Epithelial cell of esophagus (primary cell): Measurements from ENCODE around the gene EFCAB10.

Experiments used
- DNase-seq: peaks from one replicate; pipeline ENCODE4 v3.0.0; 2010; ENCODE audit warnings: low read depth
- H3K4me3 ChIP-seq: 2 replicates; pipeline ENCODE4 v1.5.1; 2011; ENCODE audit warnings: mild to moderate bottlenecking, low read length, control low read depth
- TF ChIP-seq, protein P1 (sequence below): IDR thresholded peaks from 2 replicates; pipeline ENCODE4 v1.5.1; 2011; ENCODE audit warnings: low read depth, mild to moderate bottlenecking, low read length, control low read depth, inconsistent platforms; ENCODE audit not compliant: insufficient read depth; ENCODE audit errors: missing control alignments

Gene EFCAB10

DNA sequence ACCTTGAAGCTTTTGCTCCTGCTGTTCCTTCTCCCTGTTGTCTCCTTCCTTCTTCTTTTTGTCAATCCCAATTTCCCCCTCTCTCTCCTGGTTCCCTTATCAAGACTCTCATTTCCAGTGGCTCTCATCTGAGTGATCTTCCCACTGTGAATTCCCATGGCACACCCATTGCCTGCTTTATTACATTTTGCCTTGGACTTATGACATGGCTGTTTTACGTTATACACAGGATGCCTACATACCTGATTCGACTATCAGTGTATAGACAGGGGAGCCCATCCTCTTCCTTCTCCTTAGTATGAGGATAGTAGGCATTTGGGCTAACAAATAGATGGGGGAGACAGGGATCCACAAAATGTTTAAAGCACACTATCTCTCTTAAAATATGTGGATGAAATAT is 39.9 kb upstream of the EFCAB10 start:
- H3K4me3 ChIP-seq: no peak overlapping the region
- DNase-seq: no peak
- TF ChIP-seq, protein P1, sequence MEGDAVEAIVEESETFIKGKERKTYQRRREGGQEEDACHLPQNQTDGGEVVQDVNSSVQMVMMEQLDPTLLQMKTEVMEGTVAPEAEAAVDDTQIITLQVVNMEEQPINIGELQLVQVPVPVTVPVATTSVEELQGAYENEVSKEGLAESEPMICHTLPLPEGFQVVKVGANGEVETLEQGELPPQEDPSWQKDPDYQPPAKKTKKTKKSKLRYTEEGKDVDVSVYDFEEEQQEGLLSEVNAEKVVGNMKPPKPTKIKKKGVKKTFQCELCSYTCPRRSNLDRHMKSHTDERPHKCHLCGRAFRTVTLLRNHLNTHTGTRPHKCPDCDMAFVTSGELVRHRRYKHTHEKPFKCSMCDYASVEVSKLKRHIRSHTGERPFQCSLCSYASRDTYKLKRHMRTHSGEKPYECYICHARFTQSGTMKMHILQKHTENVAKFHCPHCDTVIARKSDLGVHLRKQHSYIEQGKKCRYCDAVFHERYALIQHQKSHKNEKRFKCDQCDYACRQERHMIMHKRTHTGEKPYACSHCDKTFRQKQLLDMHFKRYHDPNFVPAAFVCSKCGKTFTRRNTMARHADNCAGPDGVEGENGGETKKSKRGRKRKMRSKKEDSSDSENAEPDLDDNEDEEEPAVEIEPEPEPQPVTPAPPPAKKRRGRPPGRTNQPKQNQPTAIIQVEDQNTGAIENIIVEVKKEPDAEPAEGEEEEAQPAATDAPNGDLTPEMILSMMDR: no peak

DNA sequence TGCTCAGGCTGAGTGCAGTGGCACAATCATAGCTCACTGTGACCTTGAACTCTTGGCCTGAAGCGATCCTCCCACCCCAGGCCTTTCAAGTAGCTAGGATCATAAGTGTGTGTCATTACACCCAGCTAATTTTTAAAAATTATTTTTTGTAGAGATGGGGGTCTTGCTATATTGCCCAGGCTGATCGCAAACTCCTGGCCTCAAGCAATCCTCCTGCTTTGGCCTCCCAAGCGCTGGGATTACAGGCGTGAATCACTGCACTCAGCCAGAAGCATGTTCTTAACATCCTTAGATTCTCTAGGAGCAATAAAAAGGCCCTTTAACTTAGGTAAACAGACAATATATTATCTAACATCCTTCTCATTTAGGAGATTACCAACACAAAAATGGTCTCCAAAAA is 38.3 kb upstream of the EFCAB10 start:
- TF ChIP-seq, protein P1: no peak
- H3K4me3 ChIP-seq: no peak overlapping the region
- no peak for DNase-seq

DNA sequence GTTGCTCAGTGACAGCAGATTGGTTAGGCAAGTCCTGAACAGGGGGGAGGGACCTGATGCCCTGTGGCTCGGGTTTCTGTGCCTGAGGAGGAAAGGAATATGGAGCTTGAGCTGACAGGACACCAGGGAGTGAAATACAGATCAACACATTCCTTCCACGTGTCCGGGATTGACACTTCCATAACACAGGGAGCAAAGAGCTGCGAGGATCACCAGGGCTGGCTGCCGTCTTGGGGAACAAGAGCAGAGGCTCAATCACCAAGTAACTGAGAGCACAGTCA is 36.7 kb upstream of the EFCAB10 start:
- TF ChIP-seq, protein P1: no peak
- H3K4me3 ChIP-seq: no peak overlapping the region
- DNase-seq: no peak

DNA sequence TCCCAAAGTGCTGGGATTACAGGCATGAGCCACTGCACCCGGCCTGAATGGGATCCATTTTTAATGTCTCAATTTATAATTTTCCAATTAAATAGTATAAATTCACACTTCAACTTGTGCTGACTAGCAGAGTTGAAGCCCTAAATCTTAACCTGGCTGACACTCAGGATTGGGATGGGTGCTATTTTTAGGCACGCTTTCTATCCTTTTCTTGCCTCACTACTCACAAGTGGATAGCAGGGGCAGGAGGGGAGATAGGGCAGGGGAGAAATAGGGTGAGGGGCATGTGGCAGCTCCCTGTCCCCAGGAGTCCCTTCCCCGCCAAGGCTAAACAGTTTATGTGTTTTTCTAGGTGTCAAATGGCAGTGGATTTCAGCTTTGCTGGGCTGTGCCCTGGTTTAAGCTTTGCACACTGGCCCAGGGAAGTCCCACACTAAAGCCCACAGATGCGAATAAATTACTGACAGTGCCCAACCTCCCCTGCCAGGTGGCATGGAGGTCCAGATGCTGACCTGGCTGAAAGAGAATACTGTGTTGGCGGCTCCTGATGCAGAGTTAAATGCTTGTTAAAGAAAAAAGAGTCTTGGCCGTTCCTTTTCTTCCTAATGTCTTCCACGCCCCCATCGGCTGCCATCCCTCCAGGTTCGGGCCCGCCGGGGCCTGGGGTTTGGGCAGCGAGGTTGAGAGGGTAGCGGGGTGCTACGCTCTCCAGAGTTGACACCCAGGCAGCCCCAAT is 36.2 kb upstream of the EFCAB10 start:
- no peak for DNase-seq
- TF ChIP-seq, protein P1: no peak
- no peak overlapping the region for H3K4me3 ChIP-seq

DNA sequence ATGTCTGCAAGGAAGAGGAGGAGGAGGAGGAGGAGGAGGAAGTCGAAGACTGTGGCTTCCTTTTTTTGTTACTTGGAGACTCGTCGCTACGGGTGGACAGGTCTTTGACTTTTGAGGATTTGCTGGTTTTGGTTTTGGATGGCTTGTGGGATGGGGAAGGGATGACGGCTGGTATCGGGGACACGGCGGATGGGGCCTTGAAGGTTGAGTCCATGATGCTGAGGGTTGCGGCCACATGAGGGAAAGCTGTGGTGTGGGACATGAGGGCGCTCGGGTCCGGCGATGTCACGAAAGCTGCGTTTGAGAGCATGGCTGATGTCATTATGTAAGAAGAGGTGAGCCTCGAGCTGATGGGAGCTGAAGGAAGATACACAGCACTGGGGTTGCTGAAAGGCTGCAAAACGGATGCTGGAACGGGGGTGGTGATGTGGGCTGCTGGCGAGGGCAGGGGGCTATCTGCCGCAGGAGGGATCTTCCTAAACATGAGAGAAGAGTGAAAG is 33.1 kb upstream of the EFCAB10 start:
- no peak overlapping the region for H3K4me3 ChIP-seq
- TF ChIP-seq, protein P1: no peak
- DNase-seq: no peak

DNA sequence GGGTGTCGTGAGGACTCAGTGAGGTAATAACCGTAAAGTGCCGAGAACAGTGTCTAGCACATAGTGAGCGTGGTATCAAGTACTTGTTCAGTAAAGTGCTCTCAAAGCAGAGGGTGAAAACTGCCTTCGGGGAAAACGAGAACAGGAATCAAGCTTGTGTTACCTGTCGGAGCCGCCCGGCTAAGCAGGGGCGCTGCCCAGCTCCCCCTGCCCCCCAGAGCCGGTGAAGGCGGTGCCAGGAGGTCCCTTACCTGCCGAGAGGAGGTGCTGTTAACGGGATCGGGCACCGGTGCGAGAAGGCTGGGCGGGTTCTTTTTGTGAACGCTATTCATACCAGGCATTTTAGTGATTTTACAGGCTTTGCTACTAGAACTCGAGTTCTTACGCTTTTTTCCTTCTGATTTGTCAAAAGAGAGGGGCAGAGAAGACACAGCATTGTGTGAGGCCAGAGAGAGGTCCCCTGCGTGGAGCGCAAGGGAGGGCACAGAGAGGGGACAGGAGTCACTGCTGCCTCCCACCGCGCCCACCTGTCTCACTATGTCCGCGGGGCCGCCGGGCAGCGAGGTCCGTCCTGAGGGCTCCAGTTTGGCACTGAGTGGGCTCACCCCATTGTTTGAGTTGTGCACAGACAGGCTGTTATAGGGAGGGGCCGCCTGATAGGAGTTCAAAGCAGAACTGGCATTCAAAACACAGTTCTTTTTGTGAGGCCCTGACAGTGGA is 32.5 kb upstream of the EFCAB10 start:
- TF ChIP-seq, protein P1: no peak
- H3K4me3 ChIP-seq: no peak overlapping the region
- no peak for DNase-seq
